ENCODE results near the gene ZNF155. TPM values are rescaled to one million over a fixed set of nuclear protein-coding genes. Genes with fewer than 3 reads are reported as not detected.
"Not testable (repeated sequence)": the region's sequence is repeated elsewhere in the genome, so short reads cannot be mapped to it uniquely, and the experiment has no call there.

ZNF155 gene
- total RNA-seq, 1 donor from 2014 or later = 10.3 TPM

- peaks cover 3% of the 10 kb centered on the region for H3K36me3 Mint-ChIP-seq
- no peaks in the 10 kb centered on the region for H3K9me3 Mint-ChIP-seq
- DNase-seq (ENCODE audit: extremely low spot score, unreplicated experiment) = no peak
- peaks cover 41% of the 10 kb centered on the region for H3K27me3 Mint-ChIP-seq
- no peak for TF ChIP-seq CTCF (conservative IDR thresholded peaks at IDR 0.05)
- H3K4me1 Mint-ChIP-seq (ENCODE audit: unreplicated experiment) = no peaks in the 10 kb centered on the region
- H3K27ac Mint-ChIP-seq = no peak overlapping the region
- no peak overlapping the region for H3K4me3 Mint-ChIP-seq
Measured at GRCh38 chr19:43941209-43941608, 42.8 kb upstream of the ZNF155 start.

GRCh38 chr19:43947412-43947811 is 36.6 kb upstream of the ZNF155 start:
- not testable (repeated sequence) for DNase-seq (ENCODE audit: extremely low spot score, unreplicated experiment); H3K27ac Mint-ChIP-seq; H3K4me3 Mint-ChIP-seq
- H3K27me3 Mint-ChIP-seq = peaks cover 40% of the 10 kb centered on the region
- peaks cover 11% of the 10 kb centered on the region for H3K4me1 Mint-ChIP-seq (ENCODE audit: unreplicated experiment)
- peaks cover 13% of the 10 kb centered on the region for H3K36me3 Mint-ChIP-seq
- H3K9me3 Mint-ChIP-seq = peaks cover 10% of the 10 kb centered on the region

DNA sequence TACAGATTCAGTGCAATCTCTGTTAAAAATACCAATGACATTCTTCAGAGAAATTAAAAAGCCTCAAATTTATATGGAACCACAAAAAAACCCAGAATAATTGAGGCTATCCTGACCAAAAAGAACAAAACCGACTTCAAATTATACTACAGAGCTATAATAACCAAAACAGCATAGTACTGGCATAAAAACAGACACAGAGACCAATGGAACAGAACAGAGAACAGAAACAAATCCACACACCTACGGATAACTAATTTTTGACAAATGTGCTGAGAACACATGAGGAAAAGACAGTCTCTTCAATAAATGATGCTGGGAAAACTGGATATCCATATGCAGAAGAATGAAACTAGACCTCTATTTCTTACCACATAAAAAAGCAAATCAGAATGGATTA is 34.2 kb upstream of the ZNF155 start:
- H3K4me1 Mint-ChIP-seq (ENCODE audit: unreplicated experiment) = peaks cover 12% of the 10 kb centered on the region
- not testable (repeated sequence) for H3K27ac Mint-ChIP-seq; DNase-seq (ENCODE audit: extremely low spot score, unreplicated experiment)
- H3K4me3 Mint-ChIP-seq = peak overlapping the region; percentile 51
- peaks cover 30% of the 10 kb centered on the region for H3K27me3 Mint-ChIP-seq
- peaks cover 25% of the 10 kb centered on the region for H3K36me3 Mint-ChIP-seq
- H3K9me3 Mint-ChIP-seq = peaks cover 13% of the 10 kb centered on the region

DNA sequence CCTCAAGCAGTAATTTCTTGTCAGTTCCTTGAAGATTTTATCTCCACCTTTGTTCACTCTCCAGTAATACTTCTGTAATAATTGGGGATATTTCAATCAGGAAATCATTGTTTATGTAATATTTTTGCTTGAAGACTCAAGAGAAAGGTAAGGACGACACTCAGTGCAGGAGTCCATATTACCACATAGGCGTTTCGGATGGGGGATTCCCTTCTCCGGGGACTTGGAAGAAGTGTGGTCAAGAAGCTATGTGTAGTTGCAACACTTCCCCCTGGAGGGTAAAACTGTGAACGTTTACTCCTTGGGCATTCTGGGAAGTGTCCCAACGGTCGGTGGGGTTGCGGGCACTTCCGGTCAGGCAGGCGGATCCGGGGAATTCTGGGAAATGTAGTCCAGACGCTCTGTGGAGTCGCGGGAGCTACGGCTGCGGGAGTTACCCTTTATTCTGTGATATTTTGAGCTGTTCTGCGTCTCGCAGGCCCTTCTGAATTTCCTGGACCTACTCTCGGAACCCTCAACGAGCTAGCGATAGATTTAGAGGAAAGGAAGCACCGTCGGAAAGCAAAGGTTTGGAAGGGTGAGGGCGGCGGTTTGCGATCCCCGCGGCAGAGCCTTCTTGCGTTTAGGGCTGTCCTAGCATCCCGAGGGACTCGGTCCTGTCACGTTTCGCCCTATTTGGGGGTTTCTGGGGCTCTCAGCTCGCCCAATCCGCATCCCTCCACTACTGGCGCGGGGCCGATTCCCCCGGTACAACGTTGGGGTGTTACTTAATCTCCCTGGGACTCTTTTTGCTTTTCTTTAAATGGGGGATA is 32.9 kb upstream of the ZNF155 start, which contains the start of gene ZNF221:
TSS of gene ZNF221 (plus strand) at position 395 of the 812 bp plus-strand sequence. CDS start 11,499 bp downstream, outside the sequence.
- peaks cover 12% of the 10 kb centered on the region for H3K4me1 Mint-ChIP-seq (ENCODE audit: unreplicated experiment)
- H3K4me3 Mint-ChIP-seq = peak within 1 kb of the TSS; percentile 100
- DNase-seq (ENCODE audit: extremely low spot score, unreplicated experiment) = peak; percentile 86
- TF ChIP-seq CTCF (conservative IDR thresholded peaks at IDR 0.05) = peak; percentile 73
- peaks cover 34% of the 10 kb centered on the region for H3K36me3 Mint-ChIP-seq
- peaks cover 18% of the 10 kb centered on the region for H3K9me3 Mint-ChIP-seq
- peak within 1 kb of the TSS; percentile 96 for H3K27ac Mint-ChIP-seq
- peaks cover 18% of the 10 kb centered on the region for H3K27me3 Mint-ChIP-seq

DNA sequence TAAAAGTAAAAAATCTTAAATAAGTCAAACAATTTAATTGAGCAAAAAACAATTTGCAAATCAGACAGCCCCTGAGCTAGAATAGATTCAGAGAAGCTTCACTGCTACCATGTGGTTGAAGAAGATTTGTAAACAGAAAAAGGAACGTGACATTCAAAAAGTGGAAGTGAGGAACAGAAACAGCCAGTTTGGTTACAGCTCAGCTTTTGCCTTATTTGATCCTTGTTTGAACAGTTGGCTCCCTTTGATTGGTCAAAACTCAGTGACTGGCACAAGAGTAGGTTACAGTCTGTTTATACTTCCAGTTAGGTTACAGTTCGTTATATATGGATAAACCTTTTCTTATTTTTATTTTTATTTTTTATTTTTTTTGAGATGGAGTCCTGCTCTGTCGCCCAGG is 27.2 kb upstream of the ZNF155 start:
- H3K4me1 Mint-ChIP-seq (ENCODE audit: unreplicated experiment) = peaks cover 4% of the 10 kb centered on the region
- peaks cover 54% of the 10 kb centered on the region for H3K36me3 Mint-ChIP-seq
- no peak for TF ChIP-seq CTCF (conservative IDR thresholded peaks at IDR 0.05)
- no peak for DNase-seq (ENCODE audit: extremely low spot score, unreplicated experiment)
- no peak overlapping the region for H3K27ac Mint-ChIP-seq
- no peaks in the 10 kb centered on the region for H3K27me3 Mint-ChIP-seq
- H3K9me3 Mint-ChIP-seq = peaks cover 28% of the 10 kb centered on the region
- H3K4me3 Mint-ChIP-seq = no peak overlapping the region

DNA sequence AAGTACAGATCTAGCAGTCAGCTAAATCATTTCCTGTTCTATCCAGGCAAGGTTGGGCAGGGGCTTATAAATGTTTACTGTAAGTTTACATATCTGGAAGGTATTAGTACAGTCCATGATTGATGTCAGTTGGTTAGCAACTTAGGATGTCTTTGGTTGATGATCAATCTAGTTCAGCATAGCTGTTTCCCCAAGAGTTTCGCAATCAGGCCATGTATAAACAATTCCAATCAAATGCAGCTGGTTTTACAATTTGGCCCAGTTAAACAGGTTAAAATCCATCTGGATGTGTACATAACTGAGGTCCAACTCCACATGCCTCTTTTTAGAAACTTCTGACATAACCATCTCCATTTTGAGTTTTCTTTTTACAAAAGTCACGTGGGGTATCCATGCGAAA is 26.1 kb upstream of the ZNF155 start:
- Mint-ChIP-seq H3K4me3 (no peak overlapping the region), H3K27me3 (no peaks in the 10 kb centered on the region), H3K36me3 (peaks cover 61% of the 10 kb centered on the region), H3K27ac (no peak overlapping the region), H3K4me1 (ENCODE audit: unreplicated experiment) (no peaks in the 10 kb centered on the region), H3K9me3 (peaks cover 28% of the 10 kb centered on the region)
- DNase-seq (ENCODE audit: extremely low spot score, unreplicated experiment) = no peak
- no peak for TF ChIP-seq CTCF (conservative IDR thresholded peaks at IDR 0.05)
